GM19328 (cell line): Measurements from ENCODE around the gene IQSEC1.
"Not testable (repeated sequence)": the region's sequence is repeated elsewhere in the genome, so short reads cannot be mapped to it uniquely, and the experiment has no call there.

Experiments used
- ATAC-seq: cut with Tn5 transposase; IDR thresholded peaks from one replicate; pipeline ENCODE4 v1.9.1; 2021; ENCODE audit warnings: mild to moderate bottlenecking, moderate library complexity; ENCODE audit not compliant: unreplicated experiment

The IQSEC1 gene

GRCh38 chr3:12882336-12883310, 190.6 kb downstream of the IQSEC1 start:
- no peak for ATAC-seq

- not testable (repeated sequence) for ATAC-seq
These were observed 191.4 kb downstream of the IQSEC1 start for GRCh38 chr3:12881858-12882257.

DNA sequence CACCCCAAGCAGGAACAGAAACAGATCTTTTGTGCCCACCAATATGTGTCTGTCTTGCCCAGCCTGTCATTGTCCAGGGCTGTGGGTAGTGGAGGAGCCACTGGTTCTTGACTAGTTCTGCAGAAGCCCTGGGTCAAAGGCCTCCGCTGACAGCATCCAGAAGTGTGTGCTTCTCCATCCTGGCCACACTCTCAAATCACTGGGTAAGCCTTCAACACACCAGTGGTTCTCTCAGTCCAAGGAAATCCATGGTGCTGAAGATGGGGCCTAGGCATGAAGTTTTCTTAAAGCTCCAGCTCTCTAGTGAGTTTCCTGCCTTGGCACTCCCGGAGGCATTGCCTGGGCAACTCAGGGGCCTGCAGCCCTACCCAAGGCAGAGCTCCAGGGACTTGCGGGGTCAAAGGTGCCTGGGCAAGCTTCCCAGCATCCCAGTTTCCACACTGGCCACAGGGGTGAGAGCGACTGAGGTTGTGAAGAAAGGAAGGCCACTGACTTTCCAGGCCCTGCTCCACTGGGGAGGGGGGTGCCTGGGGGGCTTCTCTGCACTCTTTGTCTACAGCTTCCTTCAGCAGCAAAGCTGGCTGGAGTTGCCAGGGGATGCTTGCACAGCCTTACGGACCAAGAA, 193.9 kb downstream of the IQSEC1 start:
- ATAC-seq = no peak

DNA sequence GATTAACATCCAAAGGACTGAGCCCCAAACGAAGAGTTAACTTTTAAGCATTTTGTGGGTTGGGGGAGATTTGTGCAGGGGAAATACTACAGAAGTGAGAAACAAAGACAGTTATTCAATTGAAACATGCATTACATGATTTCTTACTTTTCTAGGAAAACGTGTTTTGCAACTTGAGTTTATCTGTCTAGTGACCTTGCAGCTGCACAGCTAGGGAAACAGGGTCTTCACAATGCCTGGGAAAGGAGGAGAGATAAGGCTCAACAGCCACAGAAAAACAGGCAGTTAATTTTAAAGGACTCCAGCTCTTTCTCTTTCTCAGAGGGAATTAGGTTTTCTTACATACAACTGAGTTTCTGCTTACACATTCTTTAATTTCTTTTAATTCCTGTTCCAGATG, 194.5 kb downstream of the IQSEC1 start:
- not testable (repeated sequence) for ATAC-seq

DNA sequence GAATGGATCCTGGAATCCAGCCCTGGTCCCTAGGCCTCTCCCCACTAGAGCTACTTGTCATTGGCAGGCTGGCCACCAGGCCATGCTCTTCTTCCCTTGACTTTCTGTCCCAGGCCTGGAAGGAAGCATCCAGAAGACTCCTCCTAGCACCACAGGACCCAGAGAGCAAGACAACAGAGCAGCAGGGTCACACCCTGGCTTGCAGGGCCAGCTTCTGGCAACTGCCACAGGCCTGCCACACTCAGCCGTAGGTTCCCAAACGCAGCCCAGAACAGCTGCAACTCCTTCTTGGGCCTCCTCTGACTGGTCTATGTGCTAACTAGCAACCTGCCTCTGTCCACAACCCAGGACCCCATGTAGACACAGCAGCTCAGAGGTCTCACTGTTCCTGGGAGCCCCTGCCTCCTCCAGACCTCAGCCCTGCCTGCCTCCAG, 195.1 kb downstream of the IQSEC1 start:
- ATAC-seq = no peak

GRCh38 chr3:12877040-12877439, 196.2 kb downstream of the IQSEC1 start:
- ATAC-seq = no peak

DNA sequence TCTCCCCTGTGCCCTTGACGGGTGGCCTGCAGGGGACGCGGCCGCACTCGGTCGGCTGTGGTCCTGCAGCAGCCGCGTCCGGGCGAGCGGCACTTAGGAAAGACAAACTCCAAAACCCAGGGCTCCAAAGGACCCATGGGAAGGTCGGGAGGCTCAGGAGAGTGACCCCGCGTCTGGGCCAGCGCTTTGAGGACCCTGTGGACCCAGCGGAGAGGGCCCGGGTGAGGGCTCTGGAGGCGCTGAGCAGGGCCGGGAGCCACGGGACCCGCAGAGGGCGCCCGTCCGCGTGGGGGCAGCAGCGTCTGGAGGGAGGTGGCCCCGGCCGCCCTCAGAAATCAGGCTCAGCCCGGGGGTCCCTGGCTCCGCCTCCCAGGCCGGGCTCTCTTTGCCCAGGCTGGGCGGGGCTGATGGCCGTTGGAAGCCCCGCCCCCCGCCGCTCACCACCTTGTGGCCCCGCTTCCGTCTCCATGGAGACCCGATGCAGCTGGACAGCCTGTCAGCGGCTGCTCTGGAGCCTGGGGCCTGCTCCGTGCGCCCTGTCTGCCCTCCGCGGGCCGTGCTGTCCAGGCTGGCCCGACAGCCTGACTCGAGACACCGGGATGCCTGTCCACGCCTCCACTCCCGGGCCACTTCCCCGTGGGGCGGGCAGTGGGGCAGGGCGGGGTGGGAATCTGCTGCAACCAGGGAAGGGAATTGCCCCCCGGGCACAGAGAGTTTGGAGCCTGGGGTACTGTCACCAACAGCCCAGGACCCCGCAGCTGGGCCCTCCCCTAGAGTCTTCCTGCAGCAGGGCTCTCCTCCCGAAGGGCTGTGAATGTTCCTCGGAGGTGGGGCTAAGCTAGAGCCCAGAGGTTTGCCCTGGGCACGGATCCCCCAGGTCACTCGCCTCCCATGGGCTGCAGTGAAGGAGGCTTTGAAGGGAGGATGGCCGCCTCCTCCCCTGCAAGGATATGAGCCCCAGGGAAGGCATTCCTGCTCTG, 197.1 kb downstream of the IQSEC1 start:
- no peak for ATAC-seq

- no peak for ATAC-seq
These were observed 201.7 kb downstream of the IQSEC1 start for GRCh38 chr3:12871404-12871983.

DNA sequence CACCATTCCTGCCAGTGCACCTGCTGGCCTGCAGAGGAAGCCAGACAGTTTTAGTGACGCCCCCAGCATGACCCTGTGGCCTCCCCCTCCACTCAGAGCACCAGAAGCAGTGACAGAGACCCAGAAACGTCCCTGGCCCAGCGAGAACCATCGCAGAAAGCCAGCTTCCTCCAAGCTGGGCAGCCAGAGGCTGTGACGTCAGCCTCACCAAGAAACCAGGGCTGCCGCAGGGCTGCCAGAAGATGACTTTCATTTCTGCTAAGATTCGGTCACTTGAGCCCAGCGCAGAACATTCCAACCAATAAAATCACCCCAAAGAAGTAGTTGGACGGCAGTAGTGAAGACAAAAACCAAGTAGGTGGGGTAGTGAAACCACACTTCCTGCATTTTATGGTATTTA, 202.3 kb downstream of the IQSEC1 start:
- peak; percentile 47 for ATAC-seq

- ATAC-seq = no peak
These were observed 204.1 kb downstream of the IQSEC1 start for GRCh38 chr3:12869035-12869621.

- peak; percentile 48 for ATAC-seq
These were observed 204.9 kb downstream of the IQSEC1 start for GRCh38 chr3:12868039-12869034.

- ATAC-seq = no peak
These were observed 206.4 kb downstream of the IQSEC1 start for GRCh38 chr3:12866836-12867235.

- no peak for ATAC-seq
These were observed 208.0 kb downstream of the IQSEC1 start for GRCh38 chr3:12865271-12865670.

GRCh38 chr3:12862387-12862786, 210.8 kb downstream of the IQSEC1 start:
- no peak for ATAC-seq

- ATAC-seq = no peak
These were observed 211.6 kb downstream of the IQSEC1 start for GRCh38 chr3:12861611-12862010.

DNA sequence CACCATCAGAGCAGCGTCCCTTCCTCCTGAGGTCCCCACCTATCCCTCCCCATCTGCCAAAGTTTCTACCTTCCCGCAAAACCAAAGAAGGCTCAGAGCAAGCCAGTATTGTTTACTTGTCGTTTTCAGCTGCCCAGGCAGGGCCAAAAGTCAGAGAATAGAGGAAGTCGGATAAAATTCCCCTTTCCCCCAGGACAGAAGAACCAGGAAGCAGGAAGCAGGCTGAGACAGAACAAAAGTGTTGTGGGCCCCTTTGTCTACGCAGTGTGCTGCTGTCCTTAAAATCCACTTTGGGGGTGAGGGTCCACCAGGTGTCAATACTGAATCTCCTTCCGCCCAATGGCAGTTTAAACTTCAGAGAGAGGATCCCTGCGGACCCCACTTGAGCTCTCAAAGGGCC, 213.4 kb downstream of the IQSEC1 start:
- ATAC-seq = no peak

GRCh38 chr3:12856626-12857025, 216.6 kb downstream of the IQSEC1 start:
- ATAC-seq = no peak

GRCh38 chr3:12854565-12854964, 218.7 kb downstream of the IQSEC1 start:
- no peak for ATAC-seq

DNA sequence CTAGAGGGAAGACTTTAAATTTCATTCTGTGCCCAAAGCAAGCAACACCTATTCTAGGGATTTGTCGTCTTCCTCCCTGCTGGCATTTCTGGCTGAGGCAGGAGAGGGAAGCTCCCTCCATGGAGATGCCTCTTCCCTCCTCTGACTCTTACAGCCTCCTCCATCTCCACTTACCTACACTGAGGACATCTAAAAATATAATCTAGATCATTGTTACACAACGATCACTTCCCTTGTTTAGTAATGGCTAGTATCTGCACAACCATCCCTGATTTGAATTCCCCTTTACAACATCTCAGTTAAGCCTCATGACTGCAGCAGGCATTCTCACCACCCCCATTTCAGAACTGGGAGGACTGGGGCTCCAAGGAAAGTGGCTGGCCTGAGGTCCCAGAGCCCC, 219.4 kb downstream of the IQSEC1 start:
- ATAC-seq = not testable (repeated sequence)
